GM10248 (cell line): ENCODE results near the gene OSBPL7.

Experiments
- CTCF ChIA-PET: fragments of 300-600 bp; sonication (Branson Sonifier 250); formaldehyde crosslinking; extraction: SDS; loops from one replicate; lab custom pipeline; 2021; ENCODE audit warnings: antibody characterized with exemption; lab: Yijun Ruan, JAX
- POLR2A ChIA-PET: fragments of 350-650 bp; sonication (Branson Sonifier 250); formaldehyde crosslinking; extraction: SDS; loops from one replicate; lab custom pipeline; 2020; ENCODE audit warnings: antibody characterized with exemption; lab: Yijun Ruan, JAX
- DNase-seq: peaks from one replicate; pipeline ENCODE4 v3.0.0; 2012; ENCODE audit errors: extremely low spot score
- CTCF ChIP-seq: IDR thresholded peaks from 2 replicates; pipeline ENCODE4 v1.5.1; 2012; ENCODE audit warnings: mild to moderate bottlenecking, low read depth; ENCODE audit errors: extremely low read depth, missing control alignments, control extremely low read depth

OSBPL7 gene

GRCh38 chr17:47813077-47813476, 8.5 kb downstream of the OSBPL7 start:
- DNase-seq, result no peak
- POLR2A ChIA-PET, result no interaction called here
- CTCF ChIA-PET, result no interaction called here
- TF ChIP-seq CTCF, result no peak

- CTCF ChIA-PET, result interaction anchor here (0.8 kb wide), 1 partner anchor 79 kb away, joined by 3 read pairs; the partner anchor contains the start of gene TBX21
- DNase-seq, result no peak
- POLR2A ChIA-PET, result no interaction called here
- TF ChIP-seq CTCF, result no peak
These were observed 9.3 kb downstream of the OSBPL7 start for GRCh38 chr17:47812146-47812920.

- CTCF ChIA-PET, result interaction anchor here (0.8 kb wide), 1 partner anchor 79 kb away, joined by 3 read pairs; the partner anchor contains the start of gene TBX21
- no peak for TF ChIP-seq CTCF
- POLR2A ChIA-PET, result no interaction called here
- DNase-seq, result no peak
These were observed 9.9 kb downstream of the OSBPL7 start for GRCh38 chr17:47811709-47812108.

GRCh38 chr17:47810901-47811635, 10.5 kb downstream of the OSBPL7 start:
- POLR2A ChIA-PET, result no interaction called here
- CTCF ChIA-PET, result no interaction called here
- no peak for DNase-seq

GRCh38 chr17:47810200-47810821, 11.3 kb downstream of the OSBPL7 start:
- ChIA-PET POLR2A (no interaction called here), CTCF (interaction anchor here (1.2 kb wide), 1 partner anchor 81 kb away, joined by 4 read pairs; no protein-coding TSS in a partner anchor)
- DNase-seq, result peak; percentile 66
- TF ChIP-seq CTCF, result no peak

More at GRCh38 chr17:47810901-47811635, 10.5 kb downstream of the OSBPL7 start:
- no peak for TF ChIP-seq CTCF

GRCh38 chr17:47808830-47809480, 12.6 kb downstream of the OSBPL7 start:
- ChIA-PET POLR2A (no interaction called here), CTCF (no interaction called here)
- TF ChIP-seq CTCF, result no peak
- DNase-seq, result no peak
